Hepatocyte (in vitro differentiated cells): ENCODE measurements around the gene STMN3. TPM values are rescaled to one million over a fixed set of nuclear protein-coding genes. Genes with fewer than 3 reads are reported as not detected.

Experiments
- DNase-seq: peaks from one replicate; pipeline ENCODE4 v3.0.0-alpha.2; 2016; ENCODE audit warnings: low spot score
- H2AFZ ChIP-seq: fragments of 200-600 bp; sonication (generic); 2 replicates; pipeline ENCODE4 v1.6.0; 2016; ENCODE audit warnings: antibody characterized with exemption, mild to moderate bottlenecking
- H3K27ac ChIP-seq: fragments of 200-600 bp; sonication (generic); 2 replicates; pipeline ENCODE4 v1.5.1; 2016; ENCODE audit warnings: mild to moderate bottlenecking
- H3K27me3 ChIP-seq: fragments of 200-600 bp; sonication (generic); 2 replicates; pipeline ENCODE4 v1.6.1; 2016
- H3K36me3 ChIP-seq: fragments of 200-600 bp; sonication (generic); replicated peaks from 2 replicates; pipeline ENCODE4 v1.5.1; 2016; ENCODE audit warnings: low read depth; ENCODE audit not compliant: insufficient read depth
- H3K4me1 ChIP-seq: fragments of 200-600 bp; sonication (generic); 2 replicates; pipeline ENCODE4 v1.5.1; 2016; ENCODE audit warnings: mild to moderate bottlenecking, moderate library complexity; ENCODE audit not compliant: insufficient read depth
- H3K4me2 ChIP-seq: fragments of 200-600 bp; sonication (generic); 2 replicates; pipeline ENCODE4 v1.6.0; 2016
- H3K4me3 ChIP-seq: fragments of 200-600 bp; sonication (generic); 2 replicates; pipeline ENCODE4 v1.5.1; 2016; ENCODE audit warnings: mild to moderate bottlenecking
- H3K79me2 ChIP-seq: fragments of 200-600 bp; sonication (generic); 2 replicates; pipeline ENCODE4 v1.6.0; 2017; ENCODE audit warnings: mild to moderate bottlenecking
- H3K9me2 ChIP-seq: fragments of 200-600 bp; sonication (generic); replicated peaks from 2 replicates; pipeline ENCODE4 v1.6.0; 2017; ENCODE audit warnings: mild to moderate bottlenecking; ENCODE audit not compliant: insufficient read depth
- H3K9me3 ChIP-seq: fragments of 200-600 bp; sonication (generic); 2 replicates; pipeline ENCODE4 v1.5.1; 2016; ENCODE audit warnings: low read depth, mild to moderate bottlenecking
- H4K20me1 ChIP-seq: fragments of 200-600 bp; sonication (generic); 2 replicates; pipeline ENCODE4 v1.6.0; 2016; ENCODE audit warnings: mild to moderate bottlenecking; ENCODE audit not compliant: insufficient read depth, poor library complexity, severe bottlenecking
- EZH2 ChIP-seq: fragments of 200-600 bp; sonication (generic); IDR thresholded peaks from 2 replicates; pipeline ENCODE4 v1.6.1; 2016; ENCODE audit warnings: antibody characterized with exemption, mild to moderate bottlenecking, borderline replicate concordance
- EZH2phosphoT487 ChIP-seq: fragments of 200-600 bp; sonication (generic); IDR thresholded peaks from one replicate; pipeline ENCODE4 v1.6.1; 2018; ENCODE audit warnings: antibody characterized with exemption, mild to moderate bottlenecking, low read depth, moderate library complexity; ENCODE audit not compliant: unreplicated experiment, severe bottlenecking
- WGBS: methylation state at CpG from one replicate; pipeline ENCODE4 v1.1.6; 2016; ENCODE audit warnings: low lambda C conversion rate; ENCODE audit errors: missing lambda C conversion rate; 5-methylcytosine and 5-hydroxymethylcytosine counted together
- polyA plus RNA-seq: library from polyadenylated mRNA; unstranded; fragments of >200 nt; fragmentation: Nextera tagmentation; extraction: Ambion mirVana; gene quantifications from 2 replicates; pipeline ENCODE4 v1.2.1, GENCODE V29; 2016
- total RNA-seq: library from RNA; depleted of rRNA; stranded (reverse); fragments of >200 nt; gene quantifications from 2 replicates; pipeline ENCODE4 v1.2.3, GENCODE V29; 2014
- TF ChIP-seq, protein P1 (sequence below): fragments of 200-600 bp; sonication (generic); IDR thresholded peaks from 2 replicates; pipeline ENCODE4 v1.5.1; 2016; ENCODE audit warnings: antibody characterized with exemption, mild to moderate bottlenecking; ENCODE audit not compliant: poor library complexity

STMN3 gene
- 13.2 and 14.4 TPM in 2 replicates for total RNA-seq
- 17.3 and 18.2 TPM in 2 replicates for polyA plus RNA-seq

GRCh38 chr20:63653041-63653973, at the start of gene STMN3:
TSS of gene STMN3 (minus strand) at chr20:63653424. CDS start at chr20:63653345, 79 bp downstream.
- DNase-seq: peak; percentile 95
- H3K27ac ChIP-seq: peak within 1 kb of the TSS; percentile 83
- 2% methylated on average over 48 of the region's 73 CpGs for WGBS

DNA sequence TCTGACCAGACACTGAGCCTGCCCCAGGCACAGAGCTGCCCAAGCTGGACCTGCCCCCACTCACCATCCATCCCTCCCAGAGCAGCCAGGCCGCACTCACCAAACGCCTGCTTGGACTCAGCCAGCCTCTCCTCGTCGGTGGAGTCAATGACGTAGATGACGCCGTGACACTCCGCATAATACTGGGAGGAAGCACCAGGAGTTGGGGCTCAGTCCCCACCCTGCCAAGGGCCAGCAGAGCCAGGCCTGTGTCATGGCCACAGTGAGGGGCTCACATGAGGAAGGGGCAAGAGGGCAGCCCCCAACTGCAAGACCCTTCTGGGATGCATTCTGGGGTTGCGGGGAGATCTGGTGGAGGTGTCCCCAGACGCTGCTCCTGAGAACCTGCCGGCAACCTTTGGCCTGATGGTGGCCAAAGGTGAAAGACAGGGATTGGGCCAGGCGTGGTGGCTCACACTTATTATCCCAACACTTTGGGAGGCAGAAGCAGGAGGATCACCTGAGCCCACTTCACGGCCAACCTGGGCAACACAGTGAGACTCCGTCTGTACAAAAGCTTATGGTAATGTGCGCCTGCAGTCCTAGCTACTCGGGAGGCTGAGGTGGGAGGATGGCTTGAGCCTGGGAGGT, 48.9 kb upstream of the STMN3 start:
- Histone ChIP-seq H3K9me2 (no peaks in the 10 kb centered on the region), H2AFZ (no peak overlapping the region), H3K4me3 (no peak overlapping the region), H3K9me3 (no peaks in the 10 kb centered on the region), H3K4me1 (peaks cover 9% of the 10 kb centered on the region), H3K27ac (no peak overlapping the region), H3K79me2 (peaks cover 19% of the 10 kb centered on the region), H3K4me2 (no peak overlapping the region), H4K20me1 (peaks cover 3% of the 10 kb centered on the region), H3K36me3 (no peaks in the 10 kb centered on the region), H3K27me3 (no peaks in the 10 kb centered on the region)
- DNase-seq: no peak
- WGBS: 92% methylated on average over 16 of the region's 16 CpGs
- TF ChIP-seq EZH2phosphoT487: no peak
- TF ChIP-seq, protein P1, sequence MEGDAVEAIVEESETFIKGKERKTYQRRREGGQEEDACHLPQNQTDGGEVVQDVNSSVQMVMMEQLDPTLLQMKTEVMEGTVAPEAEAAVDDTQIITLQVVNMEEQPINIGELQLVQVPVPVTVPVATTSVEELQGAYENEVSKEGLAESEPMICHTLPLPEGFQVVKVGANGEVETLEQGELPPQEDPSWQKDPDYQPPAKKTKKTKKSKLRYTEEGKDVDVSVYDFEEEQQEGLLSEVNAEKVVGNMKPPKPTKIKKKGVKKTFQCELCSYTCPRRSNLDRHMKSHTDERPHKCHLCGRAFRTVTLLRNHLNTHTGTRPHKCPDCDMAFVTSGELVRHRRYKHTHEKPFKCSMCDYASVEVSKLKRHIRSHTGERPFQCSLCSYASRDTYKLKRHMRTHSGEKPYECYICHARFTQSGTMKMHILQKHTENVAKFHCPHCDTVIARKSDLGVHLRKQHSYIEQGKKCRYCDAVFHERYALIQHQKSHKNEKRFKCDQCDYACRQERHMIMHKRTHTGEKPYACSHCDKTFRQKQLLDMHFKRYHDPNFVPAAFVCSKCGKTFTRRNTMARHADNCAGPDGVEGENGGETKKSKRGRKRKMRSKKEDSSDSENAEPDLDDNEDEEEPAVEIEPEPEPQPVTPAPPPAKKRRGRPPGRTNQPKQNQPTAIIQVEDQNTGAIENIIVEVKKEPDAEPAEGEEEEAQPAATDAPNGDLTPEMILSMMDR: no peak
- no peak for TF ChIP-seq EZH2

More at GRCh38 chr20:63653041-63653973, at the start of gene STMN3:
- TF ChIP-seq, protein P1: no peak
- no peak for TF ChIP-seq EZH2
- no peak for TF ChIP-seq EZH2phosphoT487
- Histone ChIP-seq H2AFZ (peak within 1 kb of the TSS; percentile 26), H3K4me3 (peak within 1 kb of the TSS; percentile 68), H4K20me1 (peaks cover 11% of the 10 kb centered on the region), H3K27me3 (peaks cover 3% of the 10 kb centered on the region), H3K9me3 (no peaks in the 10 kb centered on the region), H3K4me1 (peaks cover 3% of the 10 kb centered on the region), H3K36me3 (no peaks in the 10 kb centered on the region), H3K9me2 (no peaks in the 10 kb centered on the region), H3K4me2 (peak within 1 kb of the TSS; percentile 93), H3K79me2 (peaks cover 5% of the 10 kb centered on the region)

DNA sequence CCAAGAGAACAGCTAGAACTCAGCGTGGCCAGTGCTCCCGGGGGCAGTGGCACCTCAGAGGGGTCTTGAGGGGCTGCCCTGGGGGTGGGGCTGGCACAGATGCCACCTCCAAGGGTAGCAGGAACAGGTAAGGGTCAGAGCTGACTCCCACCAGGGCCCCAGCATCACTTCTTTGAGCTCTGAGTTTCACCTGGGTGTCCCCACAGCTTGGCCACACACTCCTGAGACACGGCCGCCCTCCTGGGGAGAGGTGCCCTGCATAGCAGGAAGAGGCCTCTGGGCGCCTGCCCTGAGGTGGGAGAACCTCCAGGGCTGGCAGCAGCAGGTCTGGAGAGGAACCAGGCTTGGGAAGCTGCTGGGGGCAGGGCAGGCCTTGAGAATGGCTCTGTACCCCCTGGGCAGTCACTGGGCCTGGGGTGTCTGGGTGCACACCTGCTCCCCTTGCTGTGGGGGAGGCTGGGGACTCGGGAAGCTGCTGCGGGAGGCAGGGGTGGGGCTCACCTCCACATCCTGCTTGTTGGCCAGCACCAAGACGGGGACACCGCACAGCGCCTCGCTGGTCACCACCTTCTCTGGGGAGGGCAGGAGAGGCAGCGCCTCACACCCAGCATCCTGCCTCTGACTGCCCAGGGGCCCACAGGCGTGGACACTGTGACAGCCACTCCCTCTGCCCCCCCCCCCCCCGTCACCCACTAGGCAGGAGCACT, 48.3 kb upstream of the STMN3 start:
- TF ChIP-seq EZH2phosphoT487: no peak
- TF ChIP-seq, protein P1: no peak
- no peak for TF ChIP-seq EZH2
- no peaks in the 10 kb centered on the region for H3K9me3 ChIP-seq
- H3K4me1 ChIP-seq: peaks cover 13% of the 10 kb centered on the region
- no peak overlapping the region for H2AFZ ChIP-seq
- H3K27me3 ChIP-seq: no peaks in the 10 kb centered on the region
- peaks cover 1% of the 10 kb centered on the region for H4K20me1 ChIP-seq
- no peak for DNase-seq
- H3K9me2 ChIP-seq: no peaks in the 10 kb centered on the region
- no peak overlapping the region for H3K27ac ChIP-seq
- peaks cover 13% of the 10 kb centered on the region for H3K79me2 ChIP-seq
- no peak overlapping the region for H3K4me3 ChIP-seq
- no peaks in the 10 kb centered on the region for H3K36me3 ChIP-seq
- no peak overlapping the region for H3K4me2 ChIP-seq
- WGBS: 87% methylated on average over 5 of the region's 14 CpGs
